ENCODE data around the gene SMYD2.

DNA sequence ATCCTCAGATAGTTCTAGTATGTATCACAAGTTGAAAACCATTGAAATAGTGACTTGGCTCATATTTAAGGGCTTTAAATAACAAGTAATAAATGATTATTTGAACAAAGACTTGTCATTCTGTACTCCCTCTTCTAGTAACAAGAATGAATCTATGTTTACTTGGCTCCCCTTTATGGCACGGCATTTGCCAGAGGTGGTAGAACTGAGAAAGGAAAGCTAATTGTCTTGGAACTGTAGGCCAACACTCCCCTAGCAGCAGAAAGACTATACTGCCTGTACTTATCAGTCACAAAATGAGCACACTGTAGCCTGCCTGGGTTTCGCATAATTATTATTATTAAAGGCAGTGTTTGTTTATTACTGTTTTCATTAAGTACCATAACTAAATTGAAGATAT is 29.6 kb upstream of the SMYD2 start:
- TF ChIP-seq HDGF (IDR thresholded peaks at IDR 0.05; ENCODE audit: borderline replicate concordance): no peak
- no peak for TF ChIP-seq FOXA1 (IDR thresholded peaks at IDR 0.05)
- no peak for TF ChIP-seq ELF4 (IDR thresholded peaks at IDR 0.05)
- TF ChIP-seq L3MBTL2 (conservative IDR thresholded peaks at IDR 0.05): no peak
- no peak for TF ChIP-seq SP1 (IDR thresholded peaks at IDR 0.05)
